SK-N-SH treated with all-trans-retinoic acid at 6 μM for 48 hours (cell line): ENCODE data around the gene PKD2L2.

Experiments
- ESRRG ChIP-seq: fragments of 250-450 bp; sonication (Bioruptor Pico); IDR thresholded peaks from 2 replicates; pipeline ENCODE4 v1.6.1; 2021; ENCODE audit warnings: mild to moderate bottlenecking
- ISL1 ChIP-seq: fragments of 250-450 bp; sonication (Bioruptor Pico); IDR thresholded peaks from 2 replicates; pipeline ENCODE4 v2.1.2; 2022; ENCODE audit warnings: mild to moderate bottlenecking, moderate library complexity
- PPARA ChIP-seq: fragments of 250-450 bp; sonication (Bioruptor Pico); IDR thresholded peaks from 2 replicates; pipeline ENCODE4 v1.5.0; 2020; ENCODE audit warnings: mild to moderate bottlenecking, borderline replicate concordance
- RARB ChIP-seq: fragments of 250-450 bp; sonication (Bioruptor Pico); IDR thresholded peaks from 2 replicates; pipeline ENCODE4 v1.8.0; 2021; ENCODE audit warnings: mild to moderate bottlenecking, moderate library complexity
- TCF4 ChIP-seq: fragments of 250-450 bp; sonication (Bioruptor Pico); IDR thresholded peaks from 2 replicates; pipeline ENCODE4 v1.8.0; 2021; ENCODE audit warnings: mild to moderate bottlenecking, moderate library complexity, borderline replicate concordance
- ZC3H10 ChIP-seq: fragments of 250-450 bp; sonication (Bioruptor Pico); IDR thresholded peaks from 2 replicates; pipeline ENCODE4 v1.5.1; 2021; ENCODE audit warnings: mild to moderate bottlenecking, moderate library complexity
- TF ChIP-seq, protein P1 (sequence below): fragments of 250-450 bp; sonication (Bioruptor Pico); IDR thresholded peaks from 2 replicates; pipeline ENCODE4 v1.5.1; 2020; ENCODE audit warnings: low read depth, mild to moderate bottlenecking, moderate library complexity
- TF ChIP-seq, protein P2 (sequence below): fragments of 250-450 bp; sonication (Bioruptor Pico); IDR thresholded peaks from 2 replicates; pipeline ENCODE4 v1.8.0; 2020; ENCODE audit warnings: mild to moderate bottlenecking, moderate library complexity, borderline replicate concordance
- TF ChIP-seq, protein P3 (sequence below): fragments of 250-450 bp; sonication (Bioruptor Pico); IDR thresholded peaks from 2 replicates; pipeline ENCODE4 v1.8.0; 2021; ENCODE audit warnings: low read depth, mild to moderate bottlenecking, moderate library complexity, borderline replicate concordance

DNA sequence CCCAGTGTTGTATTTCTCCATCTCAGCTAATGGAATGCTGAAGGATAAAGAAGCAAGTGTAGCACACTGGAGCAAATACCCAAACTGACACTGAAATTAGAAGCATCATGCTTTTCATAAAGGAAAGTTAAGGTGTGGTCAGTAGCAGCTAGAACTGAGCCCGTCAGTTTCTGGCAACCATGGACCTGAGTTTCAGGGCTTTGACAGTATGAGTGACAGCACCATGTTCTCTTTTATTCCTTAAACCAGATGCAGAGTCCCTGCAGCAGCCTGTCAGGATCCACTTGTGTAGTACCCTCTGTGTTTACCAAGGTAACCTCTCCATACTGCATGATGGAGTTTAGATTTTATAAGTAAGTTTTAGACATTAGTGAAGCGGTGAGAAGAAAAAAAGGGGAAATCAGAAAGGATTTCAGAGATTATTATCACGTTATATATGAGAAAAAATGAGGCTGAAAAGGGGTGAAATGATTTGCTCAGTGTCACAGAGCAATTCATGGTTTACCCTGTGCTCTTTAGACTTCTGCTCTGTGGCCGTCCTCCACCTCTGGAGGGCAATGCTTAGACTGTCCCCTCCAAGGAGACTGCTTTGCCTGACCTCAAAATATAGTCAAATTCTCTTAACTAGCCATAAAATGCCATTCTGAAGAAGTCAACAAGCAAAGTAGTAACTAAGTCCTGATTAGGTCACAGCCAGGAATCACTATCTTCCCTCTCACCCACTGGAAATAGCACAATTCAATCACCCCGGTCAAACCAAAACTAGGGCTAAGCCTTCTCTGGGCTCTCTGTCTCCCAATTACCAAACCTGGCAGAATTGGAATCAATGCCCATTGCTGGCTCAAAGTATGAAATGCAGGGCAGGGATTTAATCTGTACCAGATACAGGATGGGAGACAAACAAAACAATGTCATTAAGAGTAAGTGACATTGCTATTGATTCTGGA, 32.1 kb upstream of the PKD2L2 start:
- TF ChIP-seq, protein P1, sequence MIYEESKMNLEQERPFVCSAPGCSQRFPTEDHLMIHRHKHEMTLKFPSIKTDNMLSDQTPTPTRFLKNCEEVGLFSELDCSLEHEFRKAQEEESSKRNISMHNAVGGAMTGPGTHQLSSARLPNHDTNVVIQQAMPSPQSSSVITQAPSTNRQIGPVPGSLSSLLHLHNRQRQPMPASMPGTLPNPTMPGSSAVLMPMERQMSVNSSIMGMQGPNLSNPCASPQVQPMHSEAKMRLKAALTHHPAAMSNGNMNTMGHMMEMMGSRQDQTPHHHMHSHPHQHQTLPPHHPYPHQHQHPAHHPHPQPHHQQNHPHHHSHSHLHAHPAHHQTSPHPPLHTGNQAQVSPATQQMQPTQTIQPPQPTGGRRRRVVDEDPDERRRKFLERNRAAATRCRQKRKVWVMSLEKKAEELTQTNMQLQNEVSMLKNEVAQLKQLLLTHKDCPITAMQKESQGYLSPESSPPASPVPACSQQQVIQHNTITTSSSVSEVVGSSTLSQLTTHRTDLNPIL (CRISPR knock-in tag) = no peak
- TF ChIP-seq PPARA (CRISPR knock-in tag) (no peak), RARB (CRISPR knock-in tag) (no peak), TCF4 (CRISPR knock-in tag) (no peak), ISL1 (CRISPR knock-in tag) (no peak), ESRRG (CRISPR knock-in tag) (no peak), ZC3H10 (no peak)
- TF ChIP-seq, protein P2, sequence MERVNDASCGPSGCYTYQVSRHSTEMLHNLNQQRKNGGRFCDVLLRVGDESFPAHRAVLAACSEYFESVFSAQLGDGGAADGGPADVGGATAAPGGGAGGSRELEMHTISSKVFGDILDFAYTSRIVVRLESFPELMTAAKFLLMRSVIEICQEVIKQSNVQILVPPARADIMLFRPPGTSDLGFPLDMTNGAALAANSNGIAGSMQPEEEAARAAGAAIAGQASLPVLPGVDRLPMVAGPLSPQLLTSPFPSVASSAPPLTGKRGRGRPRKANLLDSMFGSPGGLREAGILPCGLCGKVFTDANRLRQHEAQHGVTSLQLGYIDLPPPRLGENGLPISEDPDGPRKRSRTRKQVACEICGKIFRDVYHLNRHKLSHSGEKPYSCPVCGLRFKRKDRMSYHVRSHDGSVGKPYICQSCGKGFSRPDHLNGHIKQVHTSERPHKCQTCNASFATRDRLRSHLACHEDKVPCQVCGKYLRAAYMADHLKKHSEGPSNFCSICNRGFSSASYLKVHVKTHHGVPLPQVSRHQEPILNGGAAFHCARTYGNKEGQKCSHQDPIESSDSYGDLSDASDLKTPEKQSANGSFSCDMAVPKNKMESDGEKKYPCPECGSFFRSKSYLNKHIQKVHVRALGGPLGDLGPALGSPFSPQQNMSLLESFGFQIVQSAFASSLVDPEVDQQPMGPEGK (CRISPR knock-in tag) = no peak
- TF ChIP-seq, protein P3, sequence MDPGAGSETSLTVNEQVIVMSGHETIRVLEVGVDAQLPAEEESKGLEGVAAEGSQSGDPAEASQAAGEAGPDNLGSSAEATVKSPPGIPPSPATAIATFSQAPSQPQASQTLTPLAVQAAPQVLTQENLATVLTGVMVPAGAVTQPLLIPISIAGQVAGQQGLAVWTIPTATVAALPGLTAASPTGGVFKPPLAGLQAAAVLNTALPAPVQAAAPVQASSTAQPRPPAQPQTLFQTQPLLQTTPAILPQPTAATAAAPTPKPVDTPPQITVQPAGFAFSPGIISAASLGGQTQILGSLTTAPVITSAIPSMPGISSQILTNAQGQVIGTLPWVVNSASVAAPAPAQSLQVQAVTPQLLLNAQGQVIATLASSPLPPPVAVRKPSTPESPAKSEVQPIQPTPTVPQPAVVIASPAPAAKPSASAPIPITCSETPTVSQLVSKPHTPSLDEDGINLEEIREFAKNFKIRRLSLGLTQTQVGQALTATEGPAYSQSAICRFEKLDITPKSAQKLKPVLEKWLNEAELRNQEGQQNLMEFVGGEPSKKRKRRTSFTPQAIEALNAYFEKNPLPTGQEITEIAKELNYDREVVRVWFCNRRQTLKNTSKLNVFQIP (CRISPR knock-in tag) = no peak
